NOMO-1 (cell line): ENCODE data around the gene HELB.
"Not testable (repeated sequence)": the region's sequence is repeated elsewhere in the genome, so short reads cannot be mapped to it uniquely, and the experiment has no call there.

Source experiments
- DNase-seq, 2 experiments: peaks; one replicate each; lab custom pipeline; 2025; ENCODE audit not compliant: unreplicated experiment in 2 of 2; lab: John Stamatoyannopoulos, UW

The HELB gene

GRCh38 chr12:66302827-66303169 is 505 bp downstream of the HELB start:
- DNase-seq: no peak

DNA sequence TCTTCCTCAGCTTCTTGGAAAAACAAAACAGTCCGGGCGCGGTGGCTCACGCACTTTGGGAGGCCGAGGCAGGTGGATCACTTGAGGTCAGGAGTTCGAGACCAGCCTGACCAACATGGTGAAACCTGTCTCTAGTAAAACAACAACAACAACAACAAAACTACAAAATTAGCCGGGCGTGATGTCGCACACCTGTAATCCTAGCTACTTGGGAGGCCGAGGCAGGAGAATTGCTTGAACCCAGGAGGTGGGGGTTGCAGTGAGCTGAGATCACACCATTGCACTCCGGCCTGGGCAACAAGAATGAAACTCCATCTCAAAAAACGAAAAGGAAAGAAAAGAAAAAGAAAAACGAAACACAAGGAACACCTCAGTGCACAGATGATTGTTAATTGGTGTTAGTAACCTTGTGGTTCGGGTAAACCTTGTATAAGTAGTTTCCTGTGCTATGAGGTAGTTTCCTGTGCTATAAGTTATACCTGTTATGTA is 1.1 kb downstream of the HELB start:
- not testable (repeated sequence) for DNase-seq

GRCh38 chr12:66304296-66304900 is 2.1 kb downstream of the HELB start:
- DNase-seq: peak in 1 of 2 experiments; percentile 9

DNA sequence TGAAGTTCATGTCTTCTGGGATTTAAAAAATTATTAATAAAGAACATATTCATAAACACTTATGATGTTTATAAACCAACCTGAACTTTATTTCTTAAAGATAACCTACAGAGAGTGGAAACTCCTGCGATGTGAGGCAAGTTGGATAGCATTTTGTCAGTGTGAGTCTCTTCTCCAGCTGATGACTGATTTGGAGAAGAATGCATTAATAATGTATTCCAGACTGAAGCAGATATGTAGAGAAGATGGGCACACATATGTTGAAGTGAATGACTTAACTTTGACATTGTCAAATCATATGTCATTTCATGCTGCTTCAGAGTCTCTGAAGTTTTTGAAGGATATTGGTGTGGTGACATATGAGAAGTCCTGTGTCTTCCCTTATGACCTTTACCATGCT is 7.3 kb downstream of the HELB start:
- DNase-seq: no peak

GRCh38 chr12:66312189-66312588 is 9.9 kb downstream of the HELB start:
- no peak for DNase-seq

GRCh38 chr12:66314278-66314677 is 12.0 kb downstream of the HELB start:
- DNase-seq: no peak

DNA sequence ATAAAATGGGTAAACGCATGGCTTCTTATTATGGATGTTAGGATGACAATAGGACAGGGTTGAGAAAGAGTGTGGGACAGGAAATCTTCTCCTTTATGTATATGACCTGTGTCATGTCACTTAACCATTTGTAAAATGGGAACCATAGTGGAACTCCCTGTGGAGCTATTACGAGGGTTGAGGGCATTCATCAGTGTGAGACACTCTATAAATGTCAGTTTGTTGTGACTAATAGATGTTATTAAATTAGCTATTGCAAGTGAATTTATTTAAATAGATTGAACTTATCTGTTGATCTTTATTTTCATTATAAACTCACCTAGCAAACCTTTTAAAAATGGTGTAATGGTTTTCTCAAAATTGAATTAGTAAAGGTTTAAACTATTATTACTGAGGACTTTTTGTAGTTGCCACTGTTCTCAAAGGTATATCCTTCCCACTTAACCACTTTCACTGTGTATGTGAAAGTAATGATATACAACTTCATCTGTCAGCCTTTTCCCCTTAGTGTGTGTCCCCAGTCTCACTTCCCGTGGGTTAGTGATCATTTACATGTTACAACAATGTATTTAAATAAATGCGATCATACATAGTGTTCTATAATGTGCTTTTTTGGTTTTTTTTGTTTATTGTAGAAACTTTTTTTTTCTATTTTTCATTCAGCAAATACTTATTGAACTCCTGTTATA is 17.1 kb downstream of the HELB start:
- DNase-seq: no peak

GRCh38 chr12:66320996-66321395 is 18.7 kb downstream of the HELB start:
- no peak for DNase-seq

DNA sequence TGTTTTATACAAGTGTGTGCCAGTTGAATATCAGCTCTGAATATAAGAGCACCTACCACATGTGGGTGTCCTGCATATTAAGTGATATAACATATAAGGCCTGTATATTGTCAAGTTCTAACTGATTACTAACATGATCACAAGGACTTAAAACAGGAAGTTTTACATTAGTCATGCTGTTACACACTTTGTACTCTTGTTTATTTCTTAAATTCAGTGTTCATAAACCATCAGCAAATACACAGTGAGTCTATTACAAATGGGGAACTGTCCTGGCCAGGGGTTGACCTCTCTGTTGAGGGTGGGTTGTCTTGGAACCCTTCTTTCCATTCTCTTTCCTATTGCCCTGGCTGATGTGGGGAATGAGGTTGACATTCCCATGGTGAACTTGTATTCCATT is 19.1 kb downstream of the HELB start:
- DNase-seq: peak in 1 of 2 experiments; percentile 21

DNA sequence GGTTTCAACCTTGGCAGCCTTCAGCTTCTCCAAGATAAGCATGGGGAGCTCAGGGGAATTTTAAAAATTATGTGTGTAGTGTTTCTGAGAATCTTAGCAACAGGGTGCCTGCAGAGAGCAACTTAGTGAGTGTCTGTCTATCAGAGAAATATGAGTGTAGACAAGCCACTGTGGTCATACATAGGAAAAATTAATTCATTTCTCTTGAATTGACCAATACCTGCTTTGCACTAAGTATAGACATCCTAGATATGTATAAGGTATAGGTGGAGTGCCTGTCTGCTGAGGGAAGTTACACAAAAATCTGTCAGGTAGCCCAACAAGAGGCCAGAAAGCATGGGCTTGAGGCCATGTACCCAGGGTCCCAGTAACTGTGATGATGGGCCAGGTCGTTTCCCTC is 20.7 kb downstream of the HELB start:
- DNase-seq: no peak

GRCh38 chr12:66329941-66330340 is 27.6 kb downstream of the HELB start:
- DNase-seq: no peak

DNA sequence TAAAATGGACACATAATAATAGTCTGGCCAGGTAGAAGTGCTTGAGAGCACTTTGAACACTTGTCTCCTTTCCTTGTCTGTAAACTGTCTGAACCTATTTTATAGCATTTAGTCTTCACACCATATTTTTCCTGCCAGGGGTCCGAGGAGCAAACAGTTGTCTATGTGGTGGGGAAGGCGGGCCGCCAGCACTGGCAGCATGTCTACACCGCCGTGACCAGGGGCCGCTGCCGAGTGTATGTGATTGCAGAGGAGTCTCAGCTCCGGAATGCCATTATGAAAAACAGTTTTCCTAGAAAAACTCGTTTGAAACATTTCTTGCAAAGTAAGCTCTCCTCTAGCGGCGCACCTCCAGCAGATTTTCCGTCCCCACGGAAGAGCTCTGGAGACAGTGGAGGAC is 28.7 kb downstream of the HELB start:
- DNase-seq: no peak

GRCh38 chr12:66331814-66332213 is 29.5 kb downstream of the HELB start:
- no peak for DNase-seq

GRCh38 chr12:66335746-66336145 is 33.5 kb downstream of the HELB start:
- DNase-seq: no peak

GRCh38 chr12:66337381-66338010 is 35.2 kb downstream of the HELB start:
- DNase-seq: no peak

- no peak for DNase-seq
Observed at GRCh38 chr12:66340131-66340530, 37.8 kb downstream of the HELB start.

- DNase-seq: no peak
Observed at GRCh38 chr12:66341126-66341525, 38.8 kb downstream of the HELB start.

GRCh38 chr12:66345212-66345611 is 42.9 kb downstream of the HELB start:
- DNase-seq: no peak

- DNase-seq: no peak
Observed at GRCh38 chr12:66345956-66346355, 43.7 kb downstream of the HELB start.

DNA sequence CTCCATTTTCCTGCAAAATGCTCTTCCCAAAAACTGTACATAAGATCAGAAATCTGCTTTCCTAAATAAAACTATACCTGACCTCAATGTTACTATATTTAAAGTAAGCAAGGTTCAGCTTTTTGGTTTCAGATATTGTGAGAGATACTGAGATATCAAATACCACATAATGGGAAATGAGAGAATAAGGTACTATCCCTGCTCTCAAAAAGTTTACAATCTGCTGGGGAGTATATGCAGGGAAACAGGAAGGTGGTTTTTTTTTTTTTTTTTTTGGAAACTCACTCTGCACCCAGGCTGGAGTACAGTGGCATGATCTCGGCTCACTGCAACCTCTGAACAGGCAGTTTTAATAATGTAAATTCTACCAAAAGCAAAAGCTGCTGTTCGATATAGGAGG is 49.0 kb downstream of the HELB start:
- no peak for DNase-seq

- peak; percentile 2 to 17 for DNase-seq
Observed at GRCh38 chr12:66352197-66352596, 49.9 kb downstream of the HELB start.

DNA sequence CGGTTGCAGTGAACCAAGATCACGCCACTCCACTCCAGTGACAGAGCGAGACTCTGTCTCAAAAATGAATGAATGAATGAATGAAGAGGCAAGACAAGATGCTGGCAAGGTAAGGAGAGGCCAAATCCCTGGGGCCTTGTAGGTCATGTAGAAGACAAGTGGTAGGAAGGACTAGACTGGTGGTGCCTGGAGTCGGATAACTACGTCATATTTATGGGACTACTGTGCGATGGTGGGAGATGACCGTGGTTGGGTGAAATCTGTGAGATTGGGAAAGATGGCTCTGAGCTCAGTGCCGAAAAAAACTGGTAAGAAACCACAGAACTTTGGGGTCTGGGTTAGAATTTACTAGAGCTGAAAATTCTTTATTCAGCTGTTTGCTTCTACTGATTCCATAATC is 50.6 kb downstream of the HELB start:
- DNase-seq: no peak
